Activated B cell treated with CpG ODN at 0.5 μM for 24 hours (primary cell): ENCODE measurements around the gene KCNJ6. TPM values are rescaled to one million over a fixed set of nuclear protein-coding genes. Genes with fewer than 3 reads are reported as not detected.

Experiments
- ATAC-seq: fragments of 200-7000 bp; cut with Tn5 transposase; one replicate; pipeline ENCODE4 v1.10.0; 2021; ENCODE audit warnings: low read depth, mild to moderate bottlenecking, moderate library complexity
- CTCF ChIA-PET: fragments of 350-600 bp; sonication (Branson Sonifier 250); formaldehyde crosslinking; loops from one replicate; lab custom pipeline; 2021; ENCODE audit warnings: antibody characterized with exemption; lab: Charles Lee
- POLR2A ChIA-PET: fragments of 350-600 bp; sonication (Branson Sonifier 250); formaldehyde crosslinking; loops from one replicate; lab custom pipeline; 2021; ENCODE audit warnings: antibody characterized with exemption; lab: Charles Lee
- DNase-seq: peaks from one replicate; pipeline ENCODE4 v3.0.0; 2022
- H3K27ac Mint-ChIP-seq: one replicate; pipeline ENCODE4 v1.8.0; 2020; ENCODE audit warnings: mixed read lengths
- H3K27me3 Mint-ChIP-seq: one replicate; pipeline ENCODE4 v1.8.0; 2021; ENCODE audit warnings: mixed read lengths
- H3K36me3 Mint-ChIP-seq: one replicate; pipeline ENCODE4 v1.8.0; 2021; ENCODE audit warnings: low read depth, mixed read lengths
- H3K4me1 Mint-ChIP-seq: one replicate; pipeline ENCODE4 v1.8.0; 2021; ENCODE audit warnings: mixed read lengths
- H3K4me3 Mint-ChIP-seq: one replicate; pipeline ENCODE4 v1.8.0; 2020; ENCODE audit warnings: mild to moderate bottlenecking, mixed read lengths
- H3K9me3 Mint-ChIP-seq: one replicate; pipeline ENCODE4 v1.8.0; 2020; ENCODE audit warnings: mixed read lengths
- intact Hi-C: fragments of 100-400 bp; cut with micrococcal nuclease; formaldehyde crosslinking; loops from one replicate; pipeline ENCODE4 v1.15.1; 2024
- total RNA-seq: library from RNA; stranded (reverse); gene quantifications from 2 replicates; pipeline ENCODE4 v1.2.3, GENCODE V29; 2022
- TF ChIP-seq, protein P1 (sequence below): fragments of 200-600 bp; IDR thresholded peaks from one replicate; pipeline ENCODE4 v1.8.0; 2022; ENCODE audit warnings: antibody characterized with exemption, mild to moderate bottlenecking

KCNJ6 gene
- total RNA-seq, 1 donor from 2014 or later = not detected

DNA sequence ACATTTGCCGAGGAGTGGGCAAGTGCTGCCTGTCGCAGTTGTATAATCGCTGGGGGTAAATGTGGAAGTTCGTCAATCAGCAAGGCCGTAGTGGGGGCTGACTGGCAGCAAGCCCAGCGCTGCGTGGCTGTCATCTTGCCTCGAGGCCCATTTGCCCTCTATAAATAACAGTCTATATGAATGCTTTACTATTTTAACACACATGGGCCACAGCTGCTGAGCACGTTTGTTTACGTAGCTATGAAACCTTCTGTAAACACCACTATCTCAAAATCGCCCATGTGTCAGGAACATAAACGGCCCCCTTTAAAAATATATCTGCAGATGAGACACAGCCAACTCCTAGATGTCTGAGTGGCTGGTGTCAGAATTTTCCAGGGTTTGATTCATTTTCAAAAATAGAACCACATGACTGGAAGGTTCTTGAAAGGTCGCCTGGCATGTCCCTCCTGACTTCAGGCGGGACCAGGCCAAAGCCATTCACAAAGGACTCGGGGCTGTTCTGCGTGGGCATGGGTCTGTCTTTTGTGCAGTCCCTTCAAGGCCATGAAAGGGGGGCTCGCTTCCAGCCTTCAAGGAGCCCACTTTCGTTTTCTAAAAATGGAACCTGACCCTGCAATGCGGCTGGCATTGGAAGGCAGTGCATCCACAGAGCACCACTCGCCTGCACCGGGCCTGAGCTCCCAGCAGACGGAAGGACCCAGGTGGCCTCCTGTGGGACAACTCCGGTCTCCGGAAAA, 205.5 kb downstream of the KCNJ6 start:
- ChIA-PET CTCF (no interaction called here), POLR2A (no interaction called here)
- Mint-ChIP-seq H3K4me1 (no peaks in the 10 kb centered on the region), H3K4me3 (no peak overlapping the region), H3K9me3 (no peaks in the 10 kb centered on the region), H3K27me3 (peaks cover 12% of the 10 kb centered on the region), H3K27ac (no peak overlapping the region), H3K36me3 (no peaks in the 10 kb centered on the region)
- DNase-seq (no peak), ATAC-seq (no peak)
- TF ChIP-seq, protein P1, sequence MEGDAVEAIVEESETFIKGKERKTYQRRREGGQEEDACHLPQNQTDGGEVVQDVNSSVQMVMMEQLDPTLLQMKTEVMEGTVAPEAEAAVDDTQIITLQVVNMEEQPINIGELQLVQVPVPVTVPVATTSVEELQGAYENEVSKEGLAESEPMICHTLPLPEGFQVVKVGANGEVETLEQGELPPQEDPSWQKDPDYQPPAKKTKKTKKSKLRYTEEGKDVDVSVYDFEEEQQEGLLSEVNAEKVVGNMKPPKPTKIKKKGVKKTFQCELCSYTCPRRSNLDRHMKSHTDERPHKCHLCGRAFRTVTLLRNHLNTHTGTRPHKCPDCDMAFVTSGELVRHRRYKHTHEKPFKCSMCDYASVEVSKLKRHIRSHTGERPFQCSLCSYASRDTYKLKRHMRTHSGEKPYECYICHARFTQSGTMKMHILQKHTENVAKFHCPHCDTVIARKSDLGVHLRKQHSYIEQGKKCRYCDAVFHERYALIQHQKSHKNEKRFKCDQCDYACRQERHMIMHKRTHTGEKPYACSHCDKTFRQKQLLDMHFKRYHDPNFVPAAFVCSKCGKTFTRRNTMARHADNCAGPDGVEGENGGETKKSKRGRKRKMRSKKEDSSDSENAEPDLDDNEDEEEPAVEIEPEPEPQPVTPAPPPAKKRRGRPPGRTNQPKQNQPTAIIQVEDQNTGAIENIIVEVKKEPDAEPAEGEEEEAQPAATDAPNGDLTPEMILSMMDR = no peak
- intact Hi-C loops = loop anchor here (5.0 kb wide), 2 partner anchors 417 to 647 kb away; no protein-coding TSS in a partner anchor

DNA sequence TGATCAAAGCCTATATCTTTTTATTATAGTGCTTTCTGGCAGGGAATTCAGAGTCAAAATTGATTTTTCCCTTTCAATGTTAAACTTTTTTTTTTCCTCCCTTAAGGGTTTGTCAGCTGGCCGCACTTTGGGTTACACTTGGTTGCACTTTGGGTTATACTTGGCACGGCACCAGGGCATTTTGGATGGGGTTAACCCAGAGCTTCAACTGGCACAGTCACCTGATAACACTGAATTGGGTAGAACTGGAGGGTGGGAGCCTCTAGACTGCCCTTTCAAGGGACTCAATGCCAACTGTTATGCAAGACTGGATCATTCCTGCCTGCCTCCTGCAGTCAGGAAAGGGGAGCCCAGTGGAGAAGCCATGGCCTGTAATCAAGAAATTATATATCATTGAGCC, 211.5 kb downstream of the KCNJ6 start:
- TF ChIP-seq, protein P1 = no peak
- intact Hi-C loops = loop anchor here (10.0 kb wide), 1 partner anchor 60 kb away; no protein-coding TSS in a partner anchor
- CTCF ChIA-PET = no interaction called here
- Mint-ChIP-seq H3K4me3 (no peak overlapping the region), H3K36me3 (no peaks in the 10 kb centered on the region), H3K27me3 (peaks cover 8% of the 10 kb centered on the region), H3K27ac (no peak overlapping the region), H3K4me1 (no peaks in the 10 kb centered on the region), H3K9me3 (no peaks in the 10 kb centered on the region)
- DNase-seq (no peak), ATAC-seq (no peak)
- POLR2A ChIA-PET = no interaction called here

DNA sequence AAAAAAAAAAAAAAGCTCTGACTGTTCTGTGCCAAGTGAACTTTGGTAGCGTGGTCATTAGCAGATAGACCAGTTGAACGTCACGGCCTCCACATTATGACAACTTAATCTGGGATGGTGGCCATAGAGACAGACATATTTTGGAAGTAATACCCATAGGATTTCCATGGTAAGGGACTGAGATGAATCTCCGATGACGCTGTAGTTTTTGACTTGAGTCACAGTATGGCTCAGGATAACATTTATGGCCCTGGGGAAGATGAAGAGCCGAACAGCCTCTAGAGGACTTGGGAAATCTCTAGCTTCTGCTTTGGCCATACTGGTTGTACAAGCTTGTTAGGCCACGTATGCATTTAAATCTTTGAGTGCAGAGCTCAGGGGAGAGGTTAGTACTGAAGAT, 214.0 kb downstream of the KCNJ6 start:
- Mint-ChIP-seq H3K4me1 (no peaks in the 10 kb centered on the region), H3K9me3 (no peaks in the 10 kb centered on the region), H3K27ac (no peak overlapping the region), H3K27me3 (peaks cover 4% of the 10 kb centered on the region), H3K36me3 (no peaks in the 10 kb centered on the region), H3K4me3 (no peak overlapping the region)
- no peak for DNase-seq
- TF ChIP-seq, protein P1 = no peak
- no peak for ATAC-seq
- CTCF ChIA-PET = no interaction called here
- POLR2A ChIA-PET = no interaction called here
- intact Hi-C loops = loop anchor here (10.0 kb wide), 1 partner anchor 63 kb away; no protein-coding TSS in a partner anchor

DNA sequence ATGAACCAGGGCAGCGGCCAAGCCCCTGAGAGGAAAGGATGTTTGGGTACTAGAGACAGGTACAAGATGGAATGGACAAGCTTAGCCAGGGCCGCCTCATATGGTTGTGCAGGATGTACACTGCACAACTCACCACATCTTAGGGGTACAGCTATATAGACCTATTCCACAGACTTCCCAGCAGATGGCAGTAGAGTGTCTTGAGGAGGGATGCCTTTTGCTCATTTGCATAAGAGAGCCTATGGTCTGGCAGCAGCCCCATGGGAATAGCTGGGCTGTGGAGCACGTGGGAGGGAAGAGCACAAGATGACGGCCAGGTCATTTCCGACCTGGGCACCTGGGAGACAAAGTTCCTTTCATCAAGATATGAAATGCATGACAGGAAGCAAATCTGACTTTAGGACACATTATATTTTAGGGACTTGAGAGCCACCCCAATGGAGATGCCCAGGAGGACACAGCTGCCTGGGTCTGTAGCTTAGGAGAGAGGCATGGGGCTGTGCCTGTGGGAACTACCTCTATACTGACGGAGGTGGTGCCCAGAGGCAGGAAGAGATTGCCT, 215.5 kb downstream of the KCNJ6 start:
- Mint-ChIP-seq H3K4me1 (no peaks in the 10 kb centered on the region), H3K9me3 (no peaks in the 10 kb centered on the region), H3K4me3 (no peak overlapping the region), H3K27me3 (peaks cover 8% of the 10 kb centered on the region), H3K36me3 (no peaks in the 10 kb centered on the region), H3K27ac (no peak overlapping the region)
- CTCF ChIA-PET = interaction anchor here (1.1 kb wide), 1 partner anchor 9 kb away, joined by 3 read pairs; no protein-coding TSS in a partner anchor
- POLR2A ChIA-PET = no interaction called here
- ATAC-seq (peak; percentile 61), DNase-seq (no peak)
- TF ChIP-seq, protein P1 = no peak
- intact Hi-C loops = loop anchor here (10.0 kb wide), 1 partner anchor 64 kb away; no protein-coding TSS in a partner anchor

DNA sequence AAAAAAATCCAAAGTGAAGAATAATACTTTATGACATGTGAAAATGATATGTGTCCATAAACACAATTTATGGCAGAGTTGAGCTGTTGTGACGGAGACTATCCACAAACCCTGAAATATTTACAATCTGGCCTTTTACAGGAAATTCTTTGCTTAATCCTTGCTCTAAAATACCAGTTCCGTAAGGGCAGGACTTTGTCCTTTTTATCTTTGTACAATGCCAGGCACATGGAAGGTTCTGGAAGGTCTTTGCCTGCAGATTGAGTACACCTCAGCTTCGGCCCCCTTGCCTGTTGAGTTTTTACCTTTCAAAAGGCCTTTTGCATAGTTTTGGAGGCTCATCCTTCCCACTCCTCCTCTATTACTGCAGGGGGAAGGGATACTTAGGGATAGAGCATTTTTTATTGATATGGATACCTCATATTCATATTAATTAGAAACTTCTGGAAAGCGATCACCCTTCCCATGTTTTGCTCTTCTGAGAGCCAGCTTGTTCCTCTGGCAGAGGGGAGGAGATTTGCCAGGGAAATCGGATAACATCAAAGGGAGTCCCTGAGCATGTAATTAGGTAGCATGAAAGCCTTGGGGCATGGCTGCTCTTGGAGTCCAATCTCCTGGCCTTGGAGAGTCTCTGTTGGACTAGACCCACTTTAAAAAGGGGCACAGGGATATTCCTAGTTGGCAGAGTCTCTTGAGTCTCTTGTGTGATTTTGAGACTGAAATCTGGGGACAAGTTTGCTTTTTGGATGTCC, 217.1 kb downstream of the KCNJ6 start:
- Mint-ChIP-seq H3K4me3 (no peak overlapping the region), H3K36me3 (no peaks in the 10 kb centered on the region), H3K27me3 (peaks cover 11% of the 10 kb centered on the region), H3K9me3 (no peaks in the 10 kb centered on the region), H3K27ac (no peak overlapping the region), H3K4me1 (no peaks in the 10 kb centered on the region)
- no peak for DNase-seq
- TF ChIP-seq, protein P1 = no peak
- ATAC-seq = no peak
- intact Hi-C loops = no loop called here
- ChIA-PET POLR2A (no interaction called here), CTCF (no interaction called here)
